ENCODE measurements around the gene MAML1.

GRCh38 chr5:179801304-179802206 lies 68.9 kb downstream of the MAML1 start:
- TF ChIP-seq, protein P1, sequence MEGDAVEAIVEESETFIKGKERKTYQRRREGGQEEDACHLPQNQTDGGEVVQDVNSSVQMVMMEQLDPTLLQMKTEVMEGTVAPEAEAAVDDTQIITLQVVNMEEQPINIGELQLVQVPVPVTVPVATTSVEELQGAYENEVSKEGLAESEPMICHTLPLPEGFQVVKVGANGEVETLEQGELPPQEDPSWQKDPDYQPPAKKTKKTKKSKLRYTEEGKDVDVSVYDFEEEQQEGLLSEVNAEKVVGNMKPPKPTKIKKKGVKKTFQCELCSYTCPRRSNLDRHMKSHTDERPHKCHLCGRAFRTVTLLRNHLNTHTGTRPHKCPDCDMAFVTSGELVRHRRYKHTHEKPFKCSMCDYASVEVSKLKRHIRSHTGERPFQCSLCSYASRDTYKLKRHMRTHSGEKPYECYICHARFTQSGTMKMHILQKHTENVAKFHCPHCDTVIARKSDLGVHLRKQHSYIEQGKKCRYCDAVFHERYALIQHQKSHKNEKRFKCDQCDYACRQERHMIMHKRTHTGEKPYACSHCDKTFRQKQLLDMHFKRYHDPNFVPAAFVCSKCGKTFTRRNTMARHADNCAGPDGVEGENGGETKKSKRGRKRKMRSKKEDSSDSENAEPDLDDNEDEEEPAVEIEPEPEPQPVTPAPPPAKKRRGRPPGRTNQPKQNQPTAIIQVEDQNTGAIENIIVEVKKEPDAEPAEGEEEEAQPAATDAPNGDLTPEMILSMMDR (conservative IDR thresholded peaks at IDR 0.05; ENCODE audit: low read length) = peak; percentile 26; the same call in 1 of the 2 replicates
- no peak for TF ChIP-seq EZH2phosphoT487 (IDR thresholded peaks at IDR 0.05; ENCODE audit: borderline replicate concordance)

Data from Loucy (cell line).